ENCODE data around the gene UGT1A9. TPM values are rescaled to one million over a fixed set of nuclear protein-coding genes. Genes with fewer than 3 reads are reported as not detected.

Gene UGT1A9
- polyA plus RNA-seq, 1 of the 3 experiments (the other 2 are of a cell fraction): not detected

- DNase-seq: no peak
- Histone ChIP-seq H3K4me1 (ENCODE audit: control insufficient read depth in 1 of 2, insufficient read depth in 2 of 2, low read depth in 1 of 2, low read length in 1 of 2) (no peaks in the 10 kb centered on the region), H2AFZ (ENCODE audit: low read depth) (no peak overlapping the region), H3K27me3 (ENCODE audit: insufficient read depth) (no peaks in the 10 kb centered on the region), H3K4me3 (ENCODE audit: low read depth in 2 of 2, low read length in 1 of 2) (no peak overlapping the region), H3K9me2 (no peaks in the 10 kb centered on the region), H3K79me2 (ENCODE audit: insufficient read depth) (no peaks in the 10 kb centered on the region), H3F3A (replicated peaks; ENCODE audit: insufficient read depth) (no peaks in the 10 kb centered on the region), H3K36me3 (replicated peaks in 1 of 2; ENCODE audit: control insufficient read depth in 1 of 2, insufficient read depth in 2 of 2, low read length in 1 of 2) (no peaks in the 10 kb centered on the region), H3K4me2 (no peak overlapping the region), H3K27ac (ENCODE audit: low read depth in 2 of 2, low read length in 1 of 2) (no peak overlapping the region), H3K9me3 (no peaks in the 10 kb centered on the region), H4K20me1 (ENCODE audit: insufficient read depth) (no peaks in the 10 kb centered on the region), H3K9ac (no peak overlapping the region)
- ChIA-PET CTCF (no interaction called here), POLR2A (no interaction called here)
- 9% methylated on average over 1 of the region's 1 CpG for WGBS (ENCODE audit: low lambda C conversion rate)
- TF ChIP-seq, protein P1, sequence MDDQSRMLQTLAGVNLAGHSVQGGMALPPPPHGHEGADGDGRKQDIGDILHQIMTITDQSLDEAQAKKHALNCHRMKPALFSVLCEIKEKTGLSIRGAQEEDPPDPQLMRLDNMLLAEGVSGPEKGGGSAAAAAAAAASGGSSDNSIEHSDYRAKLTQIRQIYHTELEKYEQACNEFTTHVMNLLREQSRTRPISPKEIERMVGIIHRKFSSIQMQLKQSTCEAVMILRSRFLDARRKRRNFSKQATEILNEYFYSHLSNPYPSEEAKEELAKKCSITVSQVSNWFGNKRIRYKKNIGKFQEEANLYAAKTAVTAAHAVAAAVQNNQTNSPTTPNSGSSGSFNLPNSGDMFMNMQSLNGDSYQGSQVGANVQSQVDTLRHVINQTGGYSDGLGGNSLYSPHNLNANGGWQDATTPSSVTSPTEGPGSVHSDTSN (IDR thresholded peaks at IDR 0.05): no peak
- TF ChIP-seq RCOR1 (IDR thresholded peaks at IDR 0.05; ENCODE audit: low read length) (no peak), GATA2 (CRISPR knock-in tag; IDR thresholded peaks at IDR 0.05) (no peak), TAF1 (IDR thresholded peaks at IDR 0.05; ENCODE audit: borderline replicate concordance, low read depth, low read length) (no peak), EP300 (IDR thresholded peaks at IDR 0.05; ENCODE audit: borderline replicate concordance in 1 of 2, low read depth in 1 of 2, low read length in 1 of 2) (no peak), RFX5 (IDR thresholded peaks at IDR 0.05; ENCODE audit: low read length) (no peak), TCF12 (IDR thresholded peaks at IDR 0.05) (no peak), MEF2A (IDR thresholded peaks at IDR 0.05; ENCODE audit: borderline replicate concordance, low read depth) (no peak)
Measured at GRCh38 chr2:233663911-233664310, 7.8 kb upstream of the UGT1A9 start.

DNA sequence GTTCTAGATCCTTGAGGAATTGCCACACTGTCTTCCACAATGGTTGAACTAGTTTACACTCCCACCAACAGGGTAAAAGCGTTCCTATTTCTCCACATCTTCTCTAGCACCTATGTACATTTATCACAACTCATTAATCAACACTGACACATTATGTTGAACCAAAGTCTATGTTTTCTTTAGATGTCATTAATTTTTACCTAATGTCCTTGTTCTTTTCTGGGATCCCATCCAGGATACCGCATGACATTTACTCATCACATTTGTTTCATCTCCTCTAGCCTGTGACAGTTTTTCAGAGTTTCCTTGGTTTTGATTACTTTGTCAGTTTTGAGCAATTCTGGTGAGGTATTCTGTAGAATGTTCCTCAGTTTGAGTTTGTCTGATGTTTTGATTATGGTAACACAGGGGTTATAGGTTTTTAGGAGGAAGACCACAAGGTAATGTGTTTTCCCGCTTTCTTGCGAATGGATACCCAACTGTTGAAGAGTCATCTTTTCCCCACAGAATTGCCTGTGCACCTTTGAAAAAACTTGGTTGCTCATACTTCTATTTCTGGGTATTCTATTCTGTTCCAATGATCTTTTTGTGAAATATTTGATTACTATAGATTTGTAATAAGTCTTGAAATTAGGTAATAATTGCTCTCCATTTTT, 3.0 kb upstream of the UGT1A9 start:
- no peaks in the 10 kb centered on the region for H3K9me3 ChIP-seq
- H3K4me3 ChIP-seq (ENCODE audit: low read depth in 2 of 2, low read length in 1 of 2): no peak overlapping the region
- H3K9me2 ChIP-seq: no peaks in the 10 kb centered on the region
- no peaks in the 10 kb centered on the region for H3K27me3 ChIP-seq (ENCODE audit: insufficient read depth)
- CTCF ChIA-PET: no interaction called here
- H3K4me1 ChIP-seq (ENCODE audit: control insufficient read depth in 1 of 2, insufficient read depth in 2 of 2, low read depth in 1 of 2, low read length in 1 of 2): no peaks in the 10 kb centered on the region
- no peak overlapping the region for H2AFZ ChIP-seq (ENCODE audit: low read depth)
- H3F3A ChIP-seq (replicated peaks; ENCODE audit: insufficient read depth): no peaks in the 10 kb centered on the region
- no peaks in the 10 kb centered on the region for H3K79me2 ChIP-seq (ENCODE audit: insufficient read depth)
- no peak for DNase-seq
- no peaks in the 10 kb centered on the region for H3K36me3 ChIP-seq (replicated peaks in 1 of 2; ENCODE audit: control insufficient read depth in 1 of 2, insufficient read depth in 2 of 2, low read length in 1 of 2)
- TF ChIP-seq TAF1 (IDR thresholded peaks at IDR 0.05; ENCODE audit: borderline replicate concordance, low read depth, low read length) (no peak), MAX (IDR thresholded peaks at IDR 0.05; ENCODE audit: low read depth) (no peak), USF2 (IDR thresholded peaks at IDR 0.05; ENCODE audit: borderline replicate concordance, low read depth, low read length) (no peak)
- H3K27ac ChIP-seq (ENCODE audit: low read depth in 2 of 2, low read length in 1 of 2): no peak overlapping the region
- H3K9ac ChIP-seq: no peak overlapping the region
- 49% methylated on average over 4 of the region's 4 CpGs for WGBS (ENCODE audit: low lambda C conversion rate)
- H3K4me2 ChIP-seq: no peak overlapping the region
- POLR2A ChIA-PET: no interaction called here
- H4K20me1 ChIP-seq (ENCODE audit: insufficient read depth): no peaks in the 10 kb centered on the region
